IMR-90 (cell line): ENCODE data around the gene ARL13A. TPM values are rescaled to one million over a fixed set of nuclear protein-coding genes. Genes with fewer than 3 reads are reported as not detected.

Source experiments
- ATAC-seq: fragments of 200-7000 bp; cut with Tn5 transposase; 2 replicates; pipeline ENCODE4 v1.9.1; 2020; ENCODE audit warnings: low read depth, mild to moderate bottlenecking, moderate library complexity
- BruUV-seq: library from RNA; stranded (reverse); fragments of 400-500 nt; replicated peaks from 2 replicates; lab custom pipeline; 2021; lab: Mats Ljungman, UMichigan
- CTCF ChIA-PET: fragments of 300-600 bp; formaldehyde crosslinking; extraction: SDS; loops from one replicate; lab custom pipeline; 2021; ENCODE audit warnings: antibody characterized with exemption; lab: Yijun Ruan, JAX
- POLR2A ChIA-PET: fragments of 300-600 bp; sonication (Branson Sonifier 250); formaldehyde crosslinking; loops from one replicate; lab custom pipeline; 2022; ENCODE audit warnings: antibody characterized with exemption; ENCODE audit not compliant: unreplicated experiment; lab: Charles Lee
- DNase-seq: peaks from one replicate; pipeline ENCODE4 v3.0.0; 2013
- H2AFZ ChIP-seq: replicated peaks from 2 replicates; pipeline ENCODE3; 2013; ENCODE audit warnings: low read length, mild to moderate bottlenecking; ENCODE audit not compliant: poor library complexity
- H2AK5ac ChIP-seq: 2 replicates; pipeline ENCODE4 v1.6.1; 2013; ENCODE audit warnings: low read depth, low read length, inconsistent platforms
- H2AK9ac ChIP-seq: replicated peaks from 2 replicates; pipeline ENCODE3; 2013; ENCODE audit warnings: mild to moderate bottlenecking, low read depth, low read length, moderate library complexity; ENCODE audit not compliant: poor library complexity
- H2BK120ac ChIP-seq: 2 replicates; pipeline ENCODE4 v1.6.1; 2013; ENCODE audit warnings: low read depth, low read length, inconsistent platforms
- H2BK15ac ChIP-seq: 3 replicates; pipeline ENCODE4 v1.6.1; 2013; ENCODE audit warnings: low read depth, low read length, inconsistent platforms
- H2BK20ac ChIP-seq: 2 replicates; pipeline ENCODE4 v1.6.1; 2013; ENCODE audit warnings: low read depth, mild to moderate bottlenecking, inconsistent platforms, low read length, moderate library complexity
- H2BK5ac ChIP-seq: 2 replicates; pipeline ENCODE4 v1.6.1; 2013; ENCODE audit warnings: mild to moderate bottlenecking, low read depth, low read length, inconsistent platforms; ENCODE audit not compliant: poor library complexity, severe bottlenecking
- H3K14ac ChIP-seq: replicated peaks from 2 replicates; pipeline ENCODE4 v1.6.1; 2013; ENCODE audit warnings: low read depth, low read length, inconsistent platforms
- H3K18ac ChIP-seq: 2 replicates; pipeline ENCODE4 v1.6.1; 2013; ENCODE audit warnings: low read depth, low read length, control low read depth
- H3K23ac ChIP-seq: 2 replicates; pipeline ENCODE4 v1.6.1; 2013; ENCODE audit warnings: low read depth, low read length, inconsistent platforms
- H3K27ac ChIP-seq: 2 replicates; pipeline ENCODE4 v1.5.1; 2013; ENCODE audit warnings: mild to moderate bottlenecking, control low read depth, low read length; ENCODE audit not compliant: insufficient read depth
- H3K27me3 ChIP-seq: 2 replicates; pipeline ENCODE4 v1.6.1; 2013; ENCODE audit warnings: low read length; ENCODE audit not compliant: control insufficient read depth, insufficient read depth
- H3K36me3 ChIP-seq: 2 replicates; pipeline ENCODE4 v1.6.1; 2013; ENCODE audit warnings: low read length, mixed read lengths; ENCODE audit not compliant: control insufficient read depth, insufficient read depth
- H3K4ac ChIP-seq: 2 replicates; pipeline ENCODE4 v1.6.1; 2013; ENCODE audit warnings: low read depth, low read length, inconsistent platforms
- H3K4me1 ChIP-seq: 2 replicates; pipeline ENCODE4 v1.6.1; 2013; ENCODE audit warnings: low read length, mixed read lengths; ENCODE audit not compliant: control insufficient read depth, insufficient read depth
- H3K4me2 ChIP-seq: 2 replicates; pipeline ENCODE4 v1.6.1; 2013; ENCODE audit warnings: low read depth, mild to moderate bottlenecking, control low read depth, low read length, moderate library complexity
- H3K4me3 ChIP-seq: 2 replicates; pipeline ENCODE4 v1.5.1; 2013; ENCODE audit warnings: low read depth, mild to moderate bottlenecking, control low read depth, low read length, moderate library complexity; ENCODE audit not compliant: insufficient read depth
- H3K56ac ChIP-seq: 2 replicates; pipeline ENCODE4 v1.6.1; 2013; ENCODE audit warnings: low read length, inconsistent platforms; ENCODE audit not compliant: insufficient read depth; ENCODE audit errors: extremely low read depth
- H3K79me1 ChIP-seq, 2 experiments: 2 replicates each; pipeline ENCODE4 v1.6.1; 2013; ENCODE audit warnings: low read length in 2 of 2, inconsistent platforms in 1 of 2, low read depth in 1 of 2
- H3K9ac ChIP-seq: 2 replicates; pipeline ENCODE4 v1.6.1; 2013; ENCODE audit warnings: low read depth, low read length, control low read depth
- H3K9me1 ChIP-seq: 2 replicates; pipeline ENCODE4 v1.6.1; 2013; ENCODE audit warnings: low read length, inconsistent platforms; ENCODE audit not compliant: insufficient read depth
- H3K9me3 ChIP-seq: 2 replicates; pipeline ENCODE4 v1.6.1; 2013; ENCODE audit warnings: low read length; ENCODE audit not compliant: control insufficient read depth, insufficient read depth
- H4K20me1 ChIP-seq: 2 replicates; pipeline ENCODE4 v1.6.1; 2013; ENCODE audit warnings: low read length, inconsistent platforms; ENCODE audit not compliant: insufficient read depth
- H4K5ac ChIP-seq: 2 replicates; pipeline ENCODE4 v1.6.1; 2013; ENCODE audit warnings: mild to moderate bottlenecking, low read depth, low read length, control low read depth
- H4K8ac ChIP-seq, 2 experiments: 2 replicates each; pipeline ENCODE4 v1.6.1; 2013; ENCODE audit warnings: low read depth in 2 of 2, low read length in 2 of 2, control low read depth in 1 of 2, inconsistent platforms in 1 of 2
- H4K91ac ChIP-seq: 2 replicates; pipeline ENCODE4 v1.6.1; 2013; ENCODE audit warnings: low read depth, low read length, inconsistent platforms; ENCODE audit not compliant: insufficient read depth
- BHLHE40 ChIP-seq: fragments of 150-350 bp; IDR thresholded peaks from 2 replicates; pipeline ENCODE4 v1.6.1; 2016; ENCODE audit warnings: mild to moderate bottlenecking, low read depth, low read length
- CEBPB ChIP-seq: IDR thresholded peaks from 2 replicates; pipeline ENCODE4 v1.6.1; 2012; ENCODE audit warnings: low read depth, low read length, improper control_type of control experiment
- CHD1 ChIP-seq: IDR thresholded peaks from 2 replicates; pipeline ENCODE4 v1.6.1; 2012; ENCODE audit warnings: low read depth, low read length, improper control_type of control experiment
- FOS ChIP-seq: fragments of 150-350 bp; IDR thresholded peaks from 2 replicates; pipeline ENCODE4 v1.6.1; 2016; ENCODE audit warnings: low read depth, low read length
- MAFK ChIP-seq: IDR thresholded peaks from 2 replicates; pipeline ENCODE4 v1.6.1; 2012; ENCODE audit warnings: low read depth, low read length, improper control_type of control experiment
- MAZ ChIP-seq: IDR thresholded peaks from 2 replicates; pipeline ENCODE4 v1.6.1; 2012; ENCODE audit warnings: low read depth, mild to moderate bottlenecking, low read length, improper control_type of control experiment, moderate library complexity, borderline replicate concordance
- MXI1 ChIP-seq: IDR thresholded peaks from 2 replicates; pipeline ENCODE4 v1.6.1; 2012; ENCODE audit warnings: low read depth, mild to moderate bottlenecking, low read length, moderate library complexity, borderline replicate concordance
- NFE2L2 ChIP-seq: fragments of 150-350 bp; IDR thresholded peaks from 2 replicates; pipeline ENCODE4 v1.6.1; 2016; ENCODE audit warnings: low read depth, mild to moderate bottlenecking, low read length
- POLR2A ChIP-seq: IDR thresholded peaks from 2 replicates; pipeline ENCODE4 v1.6.1; 2012; ENCODE audit warnings: mild to moderate bottlenecking, low read depth, low read length
- RAD21 ChIP-seq: IDR thresholded peaks from 2 replicates; pipeline ENCODE4 v1.6.1; 2012; ENCODE audit warnings: low read length, improper control_type of control experiment
- RCOR1 ChIP-seq: IDR thresholded peaks from 2 replicates; pipeline ENCODE4 v1.6.1; 2012; ENCODE audit warnings: mild to moderate bottlenecking, low read length, improper control_type of control experiment; ENCODE audit not compliant: insufficient replicate concordance
- RFX5 ChIP-seq: IDR thresholded peaks from 2 replicates; pipeline ENCODE4 v1.8.0; 2012; ENCODE audit warnings: low read depth, mild to moderate bottlenecking, low read length, moderate library complexity
- SMC3 ChIP-seq: fragments of 150-350 bp; IDR thresholded peaks from 2 replicates; pipeline ENCODE4 v1.6.1; 2016; ENCODE audit warnings: low read depth, mild to moderate bottlenecking, antibody characterized with exemption, low read length, moderate library complexity
- WGBS, 2 experiments: methylation state at CpG; one replicate each; pipeline versions ENCODE4 v1.1.5 to v1.1.7; 2013; ENCODE audit warnings: missing lambda C conversion rate in 2 of 2; ENCODE audit not compliant: insufficient read length in 1 of 2; ENCODE audit errors: extremely low coverage in 2 of 2; 5-methylcytosine and 5-hydroxymethylcytosine counted together
- dilution Hi-C: fragments of 300-500 bp; cut with HindIII; formaldehyde crosslinking; loops from one replicate; pipeline ENCODE4 v1.14.3; 2018; ENCODE audit warnings: low sequenced_read_pairs; ENCODE audit not compliant: unreplicated experiment
- in situ Hi-C: fragments of 300-500 bp; cut with MboI; formaldehyde crosslinking; loops from 3 replicates; pipeline ENCODE4 v1.14.3; 2019; ENCODE audit warnings: low sequenced_read_pairs, inconsistent platforms, mixed read lengths
- intact Hi-C: fragments of 100-400 bp; cut with micrococcal nuclease; formaldehyde crosslinking; loops from 2 replicates; pipeline ENCODE4 v1.10.0; 2022
- polyA plus RNA-seq, 3 experiments: library from polyadenylated mRNA; depleted of rRNA; stranded (reverse); fragments of >200 nt; gene quantifications; 2 replicates each; pipeline ENCODE4 v1.2.3, GENCODE V29; 2012; ENCODE audit warnings: low replicate concordance in 1 of 3
- total RNA-seq: library from RNA; depleted of rRNA; stranded (reverse); fragments of >200 nt; gene quantifications from 2 replicates; pipeline ENCODE4 v1.2.3, GENCODE V29; 2012
- TF ChIP-seq, protein P1 (sequence below): fragments of 150-350 bp; IDR thresholded peaks from 2 replicates; pipeline ENCODE4 v1.6.1; 2016; ENCODE audit warnings: low read depth, mild to moderate bottlenecking, low read length, moderate library complexity, borderline replicate concordance
- TF ChIP-seq, protein P2 (sequence below): fragments of 150-350 bp; IDR thresholded peaks from 2 replicates; pipeline ENCODE4 v1.6.1; 2017; ENCODE audit warnings: mild to moderate bottlenecking, antibody characterized with exemption, low read length, low read depth
- TF ChIP-seq, protein P3 (sequence below): conservative IDR thresholded peaks from 2 replicates; pipeline ENCODE4 v1.5.1; 2012; ENCODE audit warnings: mild to moderate bottlenecking, low read depth, low read length, improper control_type of control experiment

The ARL13A gene
- total and polyA plus RNA-seq, 2 of the 4 experiments (the other 2 are of a cell fraction): not detected

DNA sequence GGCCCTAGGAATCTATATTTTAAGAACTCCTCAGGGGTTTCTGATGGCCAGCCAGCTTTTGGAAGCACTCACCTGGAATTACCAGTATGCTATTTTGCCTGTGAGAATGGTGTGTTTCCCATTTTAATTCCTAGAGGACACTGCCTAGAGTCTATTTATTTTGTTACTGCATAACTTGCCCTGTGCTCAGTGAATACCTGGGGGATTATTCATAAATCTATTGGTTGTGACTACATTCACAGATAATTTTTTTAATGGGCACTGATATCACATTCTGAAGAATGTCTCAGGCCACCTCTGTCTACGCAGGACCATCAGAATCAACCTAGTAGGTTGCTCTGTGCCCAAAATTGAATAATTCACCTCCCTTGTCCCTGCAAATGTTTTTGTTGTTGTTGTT is 6.7 kb downstream of the ARL13A start:
- H3K23ac ChIP-seq: peak overlapping the region; percentile 20; the same call in 1 of the 2 replicates
- H3K56ac ChIP-seq: no peak overlapping the region
- no peak overlapping the region for H4K91ac ChIP-seq
- no peak overlapping the region for H3K27ac ChIP-seq
- no peak overlapping the region for H2BK5ac ChIP-seq
- no peak overlapping the region for H2AK9ac ChIP-seq
- H3K9me3 ChIP-seq: no peaks in the 10 kb centered on the region
- no peaks in the 10 kb centered on the region for H3K27me3 ChIP-seq
- no peak overlapping the region for H3K4me3 ChIP-seq
- peak overlapping the region; percentile 73; the same call in 1 of the 2 replicates for H2BK20ac ChIP-seq
- in situ Hi-C loops (no loop called here), intact Hi-C loops (no loop called here), dilution Hi-C loops (no loop called here)
- no peaks in the 10 kb centered on the region for H4K20me1 ChIP-seq
- POLR2A ChIA-PET: no interaction called here
- no peak overlapping the region for H3K4me2 ChIP-seq
- H2AFZ ChIP-seq: no peak overlapping the region
- no peak overlapping the region; the same call in 1 of the 2 replicates for H3K14ac ChIP-seq
- H2BK15ac ChIP-seq: 0 out of 3 replicates have a peak overlapping the region, but pooled peaks have one; percentile 20
- no peak overlapping the region for H4K8ac ChIP-seq
- no peaks in the 10 kb centered on the region for H3K36me3 ChIP-seq
- peak overlapping the region; percentile 49; the same call in 1 of the 2 replicates for H2BK120ac ChIP-seq
- TF ChIP-seq MAFK (no peak), NFE2L2 (no peak), MXI1 (no peak), CEBPB (no peak), MAZ (no peak), CHD1 (no peak), SMC3 (no peak), RAD21 (no peak), POLR2A (no peak), FOS (no peak), RFX5 (no peak), BHLHE40 (no peak), RCOR1 (no peak)
- TF ChIP-seq, protein P1, sequence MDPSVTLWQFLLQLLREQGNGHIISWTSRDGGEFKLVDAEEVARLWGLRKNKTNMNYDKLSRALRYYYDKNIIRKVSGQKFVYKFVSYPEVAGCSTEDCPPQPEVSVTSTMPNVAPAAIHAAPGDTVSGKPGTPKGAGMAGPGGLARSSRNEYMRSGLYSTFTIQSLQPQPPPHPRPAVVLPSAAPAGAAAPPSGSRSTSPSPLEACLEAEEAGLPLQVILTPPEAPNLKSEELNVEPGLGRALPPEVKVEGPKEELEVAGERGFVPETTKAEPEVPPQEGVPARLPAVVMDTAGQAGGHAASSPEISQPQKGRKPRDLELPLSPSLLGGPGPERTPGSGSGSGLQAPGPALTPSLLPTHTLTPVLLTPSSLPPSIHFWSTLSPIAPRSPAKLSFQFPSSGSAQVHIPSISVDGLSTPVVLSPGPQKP: no peak
- TF ChIP-seq, protein P2, sequence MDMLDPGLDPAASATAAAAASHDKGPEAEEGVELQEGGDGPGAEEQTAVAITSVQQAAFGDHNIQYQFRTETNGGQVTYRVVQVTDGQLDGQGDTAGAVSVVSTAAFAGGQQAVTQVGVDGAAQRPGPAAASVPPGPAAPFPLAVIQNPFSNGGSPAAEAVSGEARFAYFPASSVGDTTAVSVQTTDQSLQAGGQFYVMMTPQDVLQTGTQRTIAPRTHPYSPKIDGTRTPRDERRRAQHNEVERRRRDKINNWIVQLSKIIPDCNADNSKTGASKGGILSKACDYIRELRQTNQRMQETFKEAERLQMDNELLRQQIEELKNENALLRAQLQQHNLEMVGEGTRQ: no peak
- TF ChIP-seq, protein P3, sequence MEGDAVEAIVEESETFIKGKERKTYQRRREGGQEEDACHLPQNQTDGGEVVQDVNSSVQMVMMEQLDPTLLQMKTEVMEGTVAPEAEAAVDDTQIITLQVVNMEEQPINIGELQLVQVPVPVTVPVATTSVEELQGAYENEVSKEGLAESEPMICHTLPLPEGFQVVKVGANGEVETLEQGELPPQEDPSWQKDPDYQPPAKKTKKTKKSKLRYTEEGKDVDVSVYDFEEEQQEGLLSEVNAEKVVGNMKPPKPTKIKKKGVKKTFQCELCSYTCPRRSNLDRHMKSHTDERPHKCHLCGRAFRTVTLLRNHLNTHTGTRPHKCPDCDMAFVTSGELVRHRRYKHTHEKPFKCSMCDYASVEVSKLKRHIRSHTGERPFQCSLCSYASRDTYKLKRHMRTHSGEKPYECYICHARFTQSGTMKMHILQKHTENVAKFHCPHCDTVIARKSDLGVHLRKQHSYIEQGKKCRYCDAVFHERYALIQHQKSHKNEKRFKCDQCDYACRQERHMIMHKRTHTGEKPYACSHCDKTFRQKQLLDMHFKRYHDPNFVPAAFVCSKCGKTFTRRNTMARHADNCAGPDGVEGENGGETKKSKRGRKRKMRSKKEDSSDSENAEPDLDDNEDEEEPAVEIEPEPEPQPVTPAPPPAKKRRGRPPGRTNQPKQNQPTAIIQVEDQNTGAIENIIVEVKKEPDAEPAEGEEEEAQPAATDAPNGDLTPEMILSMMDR: no peak
- no TSS peak for BruUV-seq
- peak; percentile 39 for DNase-seq
- CTCF ChIA-PET: no interaction called here
- no peaks in the 10 kb centered on the region for H3K79me1 ChIP-seq
- H3K4ac ChIP-seq: no peak overlapping the region; the same call in 1 of the 2 replicates
- H2AK5ac ChIP-seq: no peak overlapping the region
- 0 out of 2 replicates have a peak overlapping the region, but pooled peaks have one; percentile 38 for H3K18ac ChIP-seq
- H3K4me1 ChIP-seq: peaks cover 20% of the 10 kb centered on the region
- WGBS, 2 experiments: no CpG with 5 or more reads among the region's 1 CpG
- peaks cover 2% of the 10 kb centered on the region for H3K9me1 ChIP-seq
- no peak for ATAC-seq
- H4K5ac ChIP-seq: no peak overlapping the region; the same call in 1 of the 2 replicates
- H3K9ac ChIP-seq: no peak overlapping the region
